ENCODE measurements around the gene ENOPH1.

The ENOPH1 gene

GRCh38 chr4:82419451-82419850, 10.9 kb upstream of the ENOPH1 start:
- peaks cover 0 to 27% of the 10 kb centered on the region in 2 experiments for H3K36me3 ChIP-seq (ENCODE audit: control insufficient read depth in 1 of 2, insufficient read depth in 2 of 2, low read depth in 1 of 2, low read length in 2 of 2)
- H3K79me1 ChIP-seq (replicated peaks; ENCODE audit: low read length, poor library complexity, severe bottlenecking): no peaks in the 10 kb centered on the region
- no peak overlapping the region for H2BK120ac ChIP-seq (ENCODE audit: low read depth, low read length)
- no peaks in the 10 kb centered on the region for H3K27me3 ChIP-seq (ENCODE audit: control insufficient read depth in 1 of 2, insufficient read depth in 1 of 2, low read length in 2 of 2)
- no peak overlapping the region for H3K4me3 ChIP-seq (ENCODE audit: insufficient read depth in 1 of 2, low read depth in 1 of 2, low read length in 2 of 2)
- H2BK5ac ChIP-seq (ENCODE audit: low read depth, low read length, poor library complexity, severe bottlenecking): no peak overlapping the region
- no peaks in the 10 kb centered on the region for H3K9me3 ChIP-seq (ENCODE audit: control insufficient read depth, low read length)
- no peak overlapping the region for H3K9ac ChIP-seq (ENCODE audit: low read length)
- H3K23ac ChIP-seq (ENCODE audit: low read length in 2 of 2): no peak overlapping the region
- peaks cover 1% of the 10 kb centered on the region for H3K4me1 ChIP-seq (ENCODE audit: control insufficient read depth, insufficient read depth, low read depth, low read length)
- no peak overlapping the region for H4K8ac ChIP-seq (ENCODE audit: low read length)
- no peak overlapping the region for H3K18ac ChIP-seq (ENCODE audit: low read depth in 1 of 2, low read length in 2 of 2)
- 88% methylated on average over 2 of the region's 3 CpGs for WGBS
- H2BK12ac ChIP-seq (ENCODE audit: low read length in 2 of 2): no peak overlapping the region
- H4K91ac ChIP-seq (ENCODE audit: low read length): no peak overlapping the region
- DNase-seq: no peak
- H2AFZ ChIP-seq (ENCODE audit: low read depth, low read length): no peak overlapping the region
- H2BK15ac ChIP-seq (ENCODE audit: low read depth, poor library complexity, severe bottlenecking): no peak overlapping the region
- H3K4ac ChIP-seq (ENCODE audit: low read depth in 1 of 2, low read length in 2 of 2): no peak overlapping the region
- no peak overlapping the region for H3K4me2 ChIP-seq (ENCODE audit: low read length, poor library complexity, severe bottlenecking)
- H2AK5ac ChIP-seq (ENCODE audit: low read length, severe bottlenecking): no peak overlapping the region
- no peak overlapping the region for H3K27ac ChIP-seq (ENCODE audit: low read length, poor library complexity, severe bottlenecking)
- no peak overlapping the region for H3K14ac ChIP-seq (ENCODE audit: low read length in 2 of 2)

- Histone ChIP-seq H3K23ac (ENCODE audit: low read length in 2 of 2) (no peak overlapping the region), H3K79me1 (replicated peaks; ENCODE audit: low read length, poor library complexity, severe bottlenecking) (no peaks in the 10 kb centered on the region), H4K91ac (ENCODE audit: low read length) (no peak overlapping the region), H2BK15ac (ENCODE audit: low read depth, poor library complexity, severe bottlenecking) (no peak overlapping the region), H3K27ac (ENCODE audit: low read length, poor library complexity, severe bottlenecking) (no peak overlapping the region), H2AFZ (ENCODE audit: low read depth, low read length) (no peak overlapping the region), H3K4me3 (ENCODE audit: insufficient read depth in 1 of 2, low read depth in 1 of 2, low read length in 2 of 2) (no peak overlapping the region), H2BK5ac (ENCODE audit: low read depth, low read length, poor library complexity, severe bottlenecking) (no peak overlapping the region), H2AK5ac (ENCODE audit: low read length, severe bottlenecking) (no peak overlapping the region), H3K18ac (ENCODE audit: low read depth in 1 of 2, low read length in 2 of 2) (no peak overlapping the region), H3K27me3 (ENCODE audit: control insufficient read depth in 1 of 2, insufficient read depth in 1 of 2, low read length in 2 of 2) (no peaks in the 10 kb centered on the region), H2BK120ac (ENCODE audit: low read depth, low read length) (no peak overlapping the region), H3K9ac (ENCODE audit: low read length) (no peak overlapping the region), H3K4ac (ENCODE audit: low read depth in 1 of 2, low read length in 2 of 2) (no peak overlapping the region), H3K9me3 (ENCODE audit: control insufficient read depth, low read length) (no peaks in the 10 kb centered on the region), H4K8ac (ENCODE audit: low read length) (no peak overlapping the region), H3K4me2 (ENCODE audit: low read length, poor library complexity, severe bottlenecking) (no peak overlapping the region), H2BK12ac (ENCODE audit: low read length in 2 of 2) (no peak overlapping the region), H3K14ac (ENCODE audit: low read length in 2 of 2) (no peak overlapping the region), H3K36me3 (ENCODE audit: control insufficient read depth in 1 of 2, insufficient read depth in 2 of 2, low read depth in 1 of 2, low read length in 2 of 2) (peaks cover 5 to 53% of the 10 kb centered on the region in 2 experiments), H3K4me1 (ENCODE audit: control insufficient read depth, insufficient read depth, low read depth, low read length) (peaks cover 2% of the 10 kb centered on the region)
- 95% methylated on average over 11 of the region's 13 CpGs for WGBS
- no peak for DNase-seq
These were observed 8.4 kb upstream of the ENOPH1 start for GRCh38 chr4:82421796-82422560.

- no peaks in the 10 kb centered on the region for H3K27me3 ChIP-seq (ENCODE audit: control insufficient read depth in 1 of 2, insufficient read depth in 1 of 2, low read length in 2 of 2)
- no peak overlapping the region for H3K18ac ChIP-seq (ENCODE audit: low read depth in 1 of 2, low read length in 2 of 2)
- WGBS: no CpG with 5 or more reads among the region's 5 CpGs
These were observed 7.8 kb upstream of the ENOPH1 start for GRCh38 chr4:82422616-82423015.

GRCh38 chr4:82423245-82424054, 6.9 kb upstream of the ENOPH1 start:
- Histone ChIP-seq H3K14ac (ENCODE audit: low read length in 2 of 2) (no peak overlapping the region), H4K91ac (ENCODE audit: low read length) (no peak overlapping the region), H3K4me1 (ENCODE audit: control insufficient read depth, insufficient read depth, low read depth, low read length) (peaks cover 2% of the 10 kb centered on the region), H3K4ac (ENCODE audit: low read depth in 1 of 2, low read length in 2 of 2) (no peak overlapping the region), H3K9ac (ENCODE audit: low read length) (peak overlapping the region; percentile 35), H3K36me3 (ENCODE audit: control insufficient read depth in 1 of 2, insufficient read depth in 2 of 2, low read depth in 1 of 2, low read length in 2 of 2) (peaks cover 6 to 65% of the 10 kb centered on the region in 2 experiments), H4K8ac (ENCODE audit: low read length) (no peak overlapping the region), H3K9me3 (ENCODE audit: control insufficient read depth, low read length) (no peaks in the 10 kb centered on the region), H2AFZ (ENCODE audit: low read depth, low read length) (no peak overlapping the region), H3K27ac (ENCODE audit: low read length, poor library complexity, severe bottlenecking) (peak overlapping the region; percentile 13), H3K18ac (ENCODE audit: low read depth in 1 of 2, low read length in 2 of 2) (no peak overlapping the region), H3K23ac (ENCODE audit: low read length in 2 of 2) (no peak overlapping the region), H3K79me1 (replicated peaks; ENCODE audit: low read length, poor library complexity, severe bottlenecking) (no peaks in the 10 kb centered on the region), H3K4me3 (ENCODE audit: insufficient read depth in 1 of 2, low read depth in 1 of 2, low read length in 2 of 2) (no peak overlapping the region), H3K27me3 (ENCODE audit: control insufficient read depth in 1 of 2, insufficient read depth in 1 of 2, low read length in 2 of 2) (no peaks in the 10 kb centered on the region), H2AK5ac (ENCODE audit: low read length, severe bottlenecking) (no peak overlapping the region), H2BK15ac (ENCODE audit: low read depth, poor library complexity, severe bottlenecking) (no peak overlapping the region), H2BK5ac (ENCODE audit: low read depth, low read length, poor library complexity, severe bottlenecking) (no peak overlapping the region), H2BK12ac (ENCODE audit: low read length in 2 of 2) (no peak overlapping the region), H2BK120ac (ENCODE audit: low read depth, low read length) (no peak overlapping the region), H3K4me2 (ENCODE audit: low read length, poor library complexity, severe bottlenecking) (no peak overlapping the region)
- peak; percentile 29 for DNase-seq
- 82% methylated on average over 7 of the region's 7 CpGs for WGBS

More at GRCh38 chr4:82422616-82423015, 7.8 kb upstream of the ENOPH1 start:
- Histone ChIP-seq H2AFZ (ENCODE audit: low read depth, low read length) (no peak overlapping the region), H3K79me1 (replicated peaks; ENCODE audit: low read length, poor library complexity, severe bottlenecking) (no peaks in the 10 kb centered on the region), H4K91ac (ENCODE audit: low read length) (no peak overlapping the region), H3K4me2 (ENCODE audit: low read length, poor library complexity, severe bottlenecking) (no peak overlapping the region), H3K27ac (ENCODE audit: low read length, poor library complexity, severe bottlenecking) (no peak overlapping the region), H2BK15ac (ENCODE audit: low read depth, poor library complexity, severe bottlenecking) (no peak overlapping the region), H3K14ac (ENCODE audit: low read length in 2 of 2) (no peak overlapping the region), H2BK12ac (ENCODE audit: low read length in 2 of 2) (no peak overlapping the region), H3K9ac (ENCODE audit: low read length) (no peak overlapping the region), H2BK5ac (ENCODE audit: low read depth, low read length, poor library complexity, severe bottlenecking) (no peak overlapping the region), H3K4me1 (ENCODE audit: control insufficient read depth, insufficient read depth, low read depth, low read length) (peaks cover 2% of the 10 kb centered on the region), H2BK120ac (ENCODE audit: low read depth, low read length) (no peak overlapping the region), H4K8ac (ENCODE audit: low read length) (no peak overlapping the region), H3K4me3 (ENCODE audit: insufficient read depth in 1 of 2, low read depth in 1 of 2, low read length in 2 of 2) (no peak overlapping the region), H3K4ac (ENCODE audit: low read depth in 1 of 2, low read length in 2 of 2) (no peak overlapping the region), H3K36me3 (ENCODE audit: control insufficient read depth in 1 of 2, insufficient read depth in 2 of 2, low read depth in 1 of 2, low read length in 2 of 2) (peaks cover 6 to 59% of the 10 kb centered on the region in 2 experiments), H3K9me3 (ENCODE audit: control insufficient read depth, low read length) (no peaks in the 10 kb centered on the region), H2AK5ac (ENCODE audit: low read length, severe bottlenecking) (no peak overlapping the region), H3K23ac (ENCODE audit: low read length in 2 of 2) (no peak overlapping the region)
- DNase-seq: no peak

All from mesenchymal stem cell (in vitro differentiated cells and primary cell).